ENCODE measurements around the gene RNASET2.
"Not testable (repeated sequence)": the region's sequence is repeated elsewhere in the genome, so short reads cannot be mapped to it uniquely, and the experiment has no call there.

Gene RNASET2

GRCh38 chr6:166900956-166901607 is 55.3 kb downstream of the RNASET2 start:
- DNase-seq = no peak

GRCh38 chr6:166900130-166900708 is 56.1 kb downstream of the RNASET2 start:
- DNase-seq = no peak

- no peak for DNase-seq
Observed at GRCh38 chr6:166898910-166899309, 57.4 kb downstream of the RNASET2 start.

DNA sequence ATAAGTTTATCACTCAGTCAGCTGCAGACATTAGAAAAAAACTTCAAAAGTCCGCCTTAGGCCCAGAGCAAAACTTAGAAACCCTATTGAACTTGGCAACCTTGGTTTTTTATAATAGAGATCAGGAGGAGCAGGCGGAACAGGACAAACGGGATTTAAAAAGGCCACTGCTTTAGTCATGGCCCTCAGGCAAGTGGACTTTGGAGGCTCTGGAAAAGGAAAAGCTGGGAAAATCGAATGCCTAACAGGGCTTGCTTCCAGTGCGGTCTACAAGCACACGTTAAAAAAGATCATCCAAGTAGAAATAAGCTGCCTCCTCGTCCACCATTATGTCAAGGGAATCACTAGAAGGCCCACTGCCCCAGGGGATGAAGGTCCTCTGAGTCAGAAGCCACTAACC is 61.7 kb downstream of the RNASET2 start:
- not testable (repeated sequence) for DNase-seq

DNA sequence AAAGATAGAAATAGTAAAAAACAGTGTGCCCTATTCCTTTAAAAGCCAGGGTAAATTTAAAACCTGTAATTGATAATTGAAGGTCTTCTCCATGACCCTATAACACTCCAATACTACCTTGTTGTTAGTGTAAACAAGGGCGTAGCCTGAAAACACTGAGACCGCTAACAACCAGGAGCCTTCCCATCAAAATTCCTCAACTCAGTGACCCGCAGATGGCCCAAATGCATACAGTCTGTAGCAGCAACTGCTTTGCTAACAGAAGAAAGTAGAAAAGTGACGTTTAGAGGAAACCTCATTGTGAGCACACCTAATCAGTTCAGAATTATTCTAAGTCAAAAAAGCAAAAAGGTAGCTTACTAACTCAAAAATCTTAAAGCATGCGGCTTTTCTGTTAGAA is 63.9 kb downstream of the RNASET2 start:
- not testable (repeated sequence) for DNase-seq

- DNase-seq = not testable (repeated sequence)
Observed at GRCh38 chr6:166886773-166887172, 69.6 kb downstream of the RNASET2 start.

GRCh38 chr6:166884958-166885357 is 71.4 kb downstream of the RNASET2 start:
- not testable (repeated sequence) for DNase-seq

DNA sequence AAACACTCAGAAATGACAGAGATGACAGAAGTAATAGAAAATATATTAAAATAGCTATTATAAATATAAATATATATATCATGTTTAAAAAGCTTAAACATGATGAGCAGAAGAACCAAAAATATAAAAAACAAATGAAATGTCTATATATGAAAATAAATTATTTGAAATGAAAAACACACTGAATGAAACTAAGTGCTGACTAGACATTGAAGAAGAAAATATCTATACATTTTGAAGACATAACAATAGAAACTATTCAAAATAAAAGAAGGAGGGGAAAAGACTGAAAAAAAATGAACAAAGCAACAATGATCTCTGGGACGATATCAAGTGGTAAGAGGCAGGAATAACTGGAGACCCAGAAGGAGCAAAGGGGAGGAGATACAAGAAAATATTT is 76.8 kb downstream of the RNASET2 start:
- no peak for DNase-seq

All from MV-4-11 (cell line).